GM19193 (cell line): ENCODE data around the gene TMTC3.

Experiments used
- POLR2A ChIP-seq: IDR thresholded peaks from 4 replicates; pipeline ENCODE4 v1.6.1; 2011; ENCODE audit not compliant: insufficient read depth, insufficient read length; ENCODE audit errors: extremely low read depth

TMTC3 gene

GRCh38 chr12:88188180-88188579 lies 46.1 kb downstream of the TMTC3 start:
- TF ChIP-seq POLR2A, result no peak

- TF ChIP-seq POLR2A, result no peak
Measured at GRCh38 chr12:88192426-88192825, 50.3 kb downstream of the TMTC3 start.

- TF ChIP-seq POLR2A, result no peak
Measured at GRCh38 chr12:88194868-88195267, 52.8 kb downstream of the TMTC3 start.

- TF ChIP-seq POLR2A, result no peak
Measured at GRCh38 chr12:88200029-88200428, 57.9 kb downstream of the TMTC3 start.

- no peak for TF ChIP-seq POLR2A
Measured at GRCh38 chr12:88202500-88202899, 60.4 kb downstream of the TMTC3 start.

GRCh38 chr12:88206601-88207000 lies 64.5 kb downstream of the TMTC3 start:
- no peak for TF ChIP-seq POLR2A

GRCh38 chr12:88207921-88208620 lies 66.0 kb downstream of the TMTC3 start:
- TF ChIP-seq POLR2A, result no peak

GRCh38 chr12:88208661-88209060 lies 66.6 kb downstream of the TMTC3 start:
- no peak for TF ChIP-seq POLR2A

- TF ChIP-seq POLR2A, result no peak
Measured at GRCh38 chr12:88218293-88218692, 76.2 kb downstream of the TMTC3 start.

GRCh38 chr12:88219861-88220260 lies 77.8 kb downstream of the TMTC3 start:
- no peak for TF ChIP-seq POLR2A

GRCh38 chr12:88223519-88223918 lies 81.4 kb downstream of the TMTC3 start:
- no peak for TF ChIP-seq POLR2A

- TF ChIP-seq POLR2A, result no peak
Measured at GRCh38 chr12:88225776-88226175, 83.7 kb downstream of the TMTC3 start.

GRCh38 chr12:88227263-88227662 lies 85.2 kb downstream of the TMTC3 start:
- TF ChIP-seq POLR2A, result no peak

GRCh38 chr12:88227871-88228270 lies 85.8 kb downstream of the TMTC3 start:
- no peak for TF ChIP-seq POLR2A

GRCh38 chr12:88228720-88229119 lies 86.6 kb downstream of the TMTC3 start:
- no peak for TF ChIP-seq POLR2A

GRCh38 chr12:88230271-88230670 lies 88.2 kb downstream of the TMTC3 start:
- TF ChIP-seq POLR2A, result no peak
